GM12878 (cell line): ENCODE results near the gene UPP2.

Source experiments
- CEBPB ChIP-seq, 2 experiments: fragments of 150-350 bp in 1 of 2; IDR thresholded peaks; 2 replicates each; pipeline ENCODE4 v1.6.1; 2012 to 2014; ENCODE audit warnings: low read depth in 2 of 2, low read length in 2 of 2, borderline replicate concordance in 1 of 2, inconsistent platforms in 1 of 2
- JUND ChIP-seq: IDR thresholded peaks from 2 replicates; pipeline ENCODE4 v1.6.1; 2012; ENCODE audit warnings: low read depth, mild to moderate bottlenecking, low read length, improper control_type of control experiment, moderate library complexity
- MXI1 ChIP-seq: fragments of 150-350 bp; IDR thresholded peaks from 2 replicates; pipeline ENCODE4 v1.6.1; 2011; ENCODE audit warnings: low read depth, mild to moderate bottlenecking, inconsistent platforms, low read length, improper control_type of control experiment
- PBX3 ChIP-seq: IDR thresholded peaks from 2 replicates; pipeline ENCODE4 v1.6.1; 2011; ENCODE audit warnings: mild to moderate bottlenecking, low read depth, low read length, moderate library complexity; ENCODE audit not compliant: insufficient replicate concordance
- POLR2A ChIP-seq: IDR thresholded peaks from 2 replicates; pipeline ENCODE4 v1.6.1; 2011; ENCODE audit warnings: low read depth, mild to moderate bottlenecking, low read length
- RUNX3 ChIP-seq: IDR thresholded peaks from 2 replicates; pipeline ENCODE4 v1.6.1; 2012; ENCODE audit warnings: low read length, inconsistent platforms
- SRF ChIP-seq, 2 experiments: IDR thresholded peaks; 2 replicates each; pipeline ENCODE4 v1.6.1; 2011; ENCODE audit warnings: low read depth in 2 of 2, low read length in 2 of 2, mild to moderate bottlenecking in 1 of 2, moderate library complexity in 1 of 2
- TAF1 ChIP-seq: IDR thresholded peaks from 2 replicates; pipeline ENCODE4 v1.6.1; 2011; ENCODE audit warnings: mild to moderate bottlenecking, low read depth, low read length, borderline replicate concordance
- YY1 ChIP-seq: IDR thresholded peaks from 2 replicates; pipeline ENCODE4 v1.6.1; 2011; ENCODE audit warnings: low read depth, mild to moderate bottlenecking, low read length
- ZBTB33 ChIP-seq: fragments of 450-650 bp; IDR thresholded peaks from 2 replicates; pipeline ENCODE4 v1.6.1; 2017; ENCODE audit warnings: mild to moderate bottlenecking
- TF ChIP-seq, protein P1 (sequence below), 3 experiments: IDR thresholded peaks in 2 of 3; conservative IDR thresholded peaks in 1 of 3; 2 replicates each; pipeline ENCODE4 v1.5.1; 2011; ENCODE audit warnings: low read depth in 3 of 3, low read length in 3 of 3, mild to moderate bottlenecking in 3 of 3, control low read depth in 2 of 3, moderate library complexity in 2 of 3, inconsistent platforms in 1 of 3, mixed read lengths in 1 of 3; ENCODE audit not compliant: control insufficient read depth in 2 of 3, insufficient read depth in 1 of 3; ENCODE audit errors: extremely low read depth in 1 of 3
- TF ChIP-seq, protein P2 (sequence below): IDR thresholded peaks from 2 replicates; pipeline ENCODE4 v1.6.1; 2011; ENCODE audit warnings: borderline replicate concordance, low read depth, mild to moderate bottlenecking, moderate library complexity, mixed read lengths, low read length; ENCODE audit not compliant: insufficient read depth; ENCODE audit errors: extremely low read length

DNA sequence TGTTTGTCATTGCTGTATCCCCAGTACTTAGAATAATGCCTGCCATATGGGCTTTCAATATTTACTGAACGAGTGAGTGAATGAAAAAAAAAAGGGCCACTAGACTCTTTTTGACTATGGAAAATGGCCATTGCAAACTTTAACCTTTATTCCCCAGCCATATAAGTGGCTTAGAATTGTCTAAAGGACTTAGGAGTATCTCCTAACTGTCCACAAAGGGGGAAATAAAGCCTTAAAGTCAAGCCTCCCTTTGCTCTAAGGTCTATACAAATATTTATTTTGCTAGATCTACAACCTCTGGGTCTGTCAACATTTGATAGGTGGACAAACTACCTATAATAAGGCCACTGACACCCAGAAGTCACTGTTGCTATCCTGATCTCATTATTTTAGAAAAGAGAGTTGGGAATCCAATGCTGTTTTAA, 25.7 kb downstream of the UPP2 start:
- TF ChIP-seq RUNX3 (no peak), POLR2A (no peak), ZBTB33 (no peak), TAF1 (no peak), MXI1 (no peak), CEBPB (IDR thresholded peaks at IDR 0.05; ENCODE audit: borderline replicate concordance in 1 of 2, low read depth in 2 of 2, low read length in 2 of 2) (no peak), YY1 (no peak), SRF (IDR thresholded peaks at IDR 0.05; ENCODE audit: low read depth in 2 of 2, low read length in 2 of 2) (no peak), JUND (no peak), PBX3 (no peak)
- TF ChIP-seq, protein P1, sequence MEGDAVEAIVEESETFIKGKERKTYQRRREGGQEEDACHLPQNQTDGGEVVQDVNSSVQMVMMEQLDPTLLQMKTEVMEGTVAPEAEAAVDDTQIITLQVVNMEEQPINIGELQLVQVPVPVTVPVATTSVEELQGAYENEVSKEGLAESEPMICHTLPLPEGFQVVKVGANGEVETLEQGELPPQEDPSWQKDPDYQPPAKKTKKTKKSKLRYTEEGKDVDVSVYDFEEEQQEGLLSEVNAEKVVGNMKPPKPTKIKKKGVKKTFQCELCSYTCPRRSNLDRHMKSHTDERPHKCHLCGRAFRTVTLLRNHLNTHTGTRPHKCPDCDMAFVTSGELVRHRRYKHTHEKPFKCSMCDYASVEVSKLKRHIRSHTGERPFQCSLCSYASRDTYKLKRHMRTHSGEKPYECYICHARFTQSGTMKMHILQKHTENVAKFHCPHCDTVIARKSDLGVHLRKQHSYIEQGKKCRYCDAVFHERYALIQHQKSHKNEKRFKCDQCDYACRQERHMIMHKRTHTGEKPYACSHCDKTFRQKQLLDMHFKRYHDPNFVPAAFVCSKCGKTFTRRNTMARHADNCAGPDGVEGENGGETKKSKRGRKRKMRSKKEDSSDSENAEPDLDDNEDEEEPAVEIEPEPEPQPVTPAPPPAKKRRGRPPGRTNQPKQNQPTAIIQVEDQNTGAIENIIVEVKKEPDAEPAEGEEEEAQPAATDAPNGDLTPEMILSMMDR (IDR thresholded peaks at IDR 0.05 in 2 of 3, conservative IDR thresholded peaks at IDR 0.05 in 1 of 3; ENCODE audit: control insufficient read depth in 2 of 3, extremely low read depth in 1 of 3, insufficient read depth in 1 of 3, low read depth in 3 of 3, low read length in 3 of 3) = no peak
- TF ChIP-seq, protein P2, sequence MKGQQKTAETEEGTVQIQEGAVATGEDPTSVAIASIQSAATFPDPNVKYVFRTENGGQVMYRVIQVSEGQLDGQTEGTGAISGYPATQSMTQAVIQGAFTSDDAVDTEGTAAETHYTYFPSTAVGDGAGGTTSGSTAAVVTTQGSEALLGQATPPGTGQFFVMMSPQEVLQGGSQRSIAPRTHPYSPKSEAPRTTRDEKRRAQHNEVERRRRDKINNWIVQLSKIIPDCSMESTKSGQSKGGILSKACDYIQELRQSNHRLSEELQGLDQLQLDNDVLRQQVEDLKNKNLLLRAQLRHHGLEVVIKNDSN = no peak
